ENCODE data around the gene ADI1.
"Not testable (repeated sequence)": the region's sequence is repeated elsewhere in the genome, so short reads cannot be mapped to it uniquely, and the experiment has no call there.

ADI1 gene

GRCh38 chr2:3518496-3519254 lies 656 bp downstream of the ADI1 start:
- peak overlapping the region; percentile 63 for H3K4me3 ChIP-seq (replicated peaks; ENCODE audit: low read depth, low read length)
- DNase-seq (ENCODE audit: extremely low read depth, low read depth) = peak; percentile 94
- no peak for TF ChIP-seq CTCF (IDR thresholded peaks at IDR 0.05; ENCODE audit: low read depth, low read length, missing control alignments)

- DNase-seq (ENCODE audit: extremely low read depth, low read depth) = no peak
- peak overlapping the region; percentile 63 for H3K4me3 ChIP-seq (replicated peaks; ENCODE audit: low read depth, low read length)
- no peak for TF ChIP-seq CTCF (IDR thresholded peaks at IDR 0.05; ENCODE audit: low read depth, low read length, missing control alignments)
Measured at GRCh38 chr2:3517948-3518495, 1.3 kb downstream of the ADI1 start.

- no peak for DNase-seq (ENCODE audit: extremely low read depth, low read depth)
- TF ChIP-seq CTCF (IDR thresholded peaks at IDR 0.05; ENCODE audit: low read depth, low read length, missing control alignments) = no peak
- H3K4me3 ChIP-seq (replicated peaks; ENCODE audit: low read depth, low read length) = no peak overlapping the region
Measured at GRCh38 chr2:3516831-3517230, 2.5 kb downstream of the ADI1 start.

GRCh38 chr2:3515438-3515837 lies 3.9 kb downstream of the ADI1 start:
- H3K4me3 ChIP-seq (replicated peaks; ENCODE audit: low read depth, low read length); DNase-seq (ENCODE audit: extremely low read depth, low read depth): not testable (repeated sequence)

GRCh38 chr2:3513026-3513810 lies 6.1 kb downstream of the ADI1 start:
- no peak for DNase-seq (ENCODE audit: extremely low read depth, low read depth)
- no peak overlapping the region for H3K4me3 ChIP-seq (replicated peaks; ENCODE audit: low read depth, low read length)
- no peak for TF ChIP-seq CTCF (IDR thresholded peaks at IDR 0.05; ENCODE audit: low read depth, low read length, missing control alignments)

- no peak overlapping the region for H3K4me3 ChIP-seq (replicated peaks; ENCODE audit: low read depth, low read length)
- DNase-seq (ENCODE audit: extremely low read depth, low read depth) = no peak
- TF ChIP-seq CTCF (IDR thresholded peaks at IDR 0.05; ENCODE audit: low read depth, low read length, missing control alignments) = no peak
Measured at GRCh38 chr2:3512086-3512485, 7.2 kb downstream of the ADI1 start.

GRCh38 chr2:3505771-3506170 lies 13.6 kb downstream of the ADI1 start:
- DNase-seq (ENCODE audit: extremely low read depth, low read depth) = no peak
- no peak for TF ChIP-seq CTCF (IDR thresholded peaks at IDR 0.05; ENCODE audit: low read depth, low read length, missing control alignments)

More at GRCh38 chr2:3505771-3506170, 13.6 kb downstream of the ADI1 start:
- H3K4me3 ChIP-seq (replicated peaks; ENCODE audit: low read depth, low read length) = no peak overlapping the region

Data from HFF-Myc (cell line).